DMS 273 (cell line): ENCODE results near the gene SLBP.

Source experiments
- DNase-seq: peaks from one replicate; lab custom pipeline; 2025; ENCODE audit not compliant: unreplicated experiment; lab: John Stamatoyannopoulos, UW

Gene SLBP

DNA sequence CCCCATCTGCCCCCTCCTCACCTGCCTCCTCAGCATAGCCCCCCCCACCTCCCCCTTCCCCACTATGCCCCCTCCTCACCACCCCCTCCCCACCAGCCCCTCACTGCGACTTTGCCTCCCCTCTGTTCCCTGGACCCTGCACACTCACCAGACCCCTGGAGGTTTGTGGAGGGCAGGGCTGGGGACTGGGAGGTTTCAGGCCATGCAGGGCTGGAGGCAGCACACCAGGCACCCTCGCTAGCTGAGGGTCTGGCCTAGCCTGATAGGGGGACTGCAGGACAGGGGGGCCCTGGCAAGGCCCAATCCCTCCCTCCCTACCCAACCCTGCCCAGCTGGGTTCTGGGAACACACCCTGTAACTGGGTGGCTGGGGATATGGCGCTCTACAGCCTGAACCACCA, 37.3 kb upstream of the SLBP start:
- DNase-seq, result no peak

DNA sequence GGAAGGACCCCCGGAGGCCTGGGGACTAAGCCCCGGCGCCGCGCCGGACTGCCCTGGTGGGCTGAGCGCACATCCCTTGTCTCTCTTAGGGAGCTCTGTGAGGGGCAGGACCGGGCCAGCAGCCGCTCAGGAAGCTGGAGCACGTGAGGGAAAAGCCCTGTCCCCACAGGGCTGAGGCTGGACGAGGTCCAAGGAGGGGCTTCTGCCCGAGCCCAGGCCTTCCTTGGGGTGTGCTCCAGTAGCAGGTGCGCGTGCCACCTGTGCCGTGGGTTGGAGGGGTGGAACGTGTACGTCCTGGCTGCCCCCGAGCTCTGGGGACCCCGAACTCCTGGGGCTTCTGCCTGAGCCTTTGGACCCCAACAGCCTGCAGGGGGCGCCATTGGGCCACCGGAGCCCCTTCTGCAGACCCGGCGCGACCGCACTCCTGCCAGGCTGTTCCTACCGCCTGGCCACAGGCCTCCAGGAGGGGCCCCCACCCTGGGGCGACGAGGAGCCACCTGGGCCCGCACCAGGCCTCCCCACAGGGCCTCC, 36.4 kb upstream of the SLBP start:
- peak; percentile 91 for DNase-seq

GRCh38 chr4:1747603-1747967, 35.5 kb upstream of the SLBP start:
- DNase-seq, result no peak

- DNase-seq, result no peak
Observed at GRCh38 chr4:1746919-1747602, 34.9 kb upstream of the SLBP start.

GRCh38 chr4:1746265-1746691, 34.2 kb upstream of the SLBP start:
- DNase-seq, result peak; percentile 33

DNA sequence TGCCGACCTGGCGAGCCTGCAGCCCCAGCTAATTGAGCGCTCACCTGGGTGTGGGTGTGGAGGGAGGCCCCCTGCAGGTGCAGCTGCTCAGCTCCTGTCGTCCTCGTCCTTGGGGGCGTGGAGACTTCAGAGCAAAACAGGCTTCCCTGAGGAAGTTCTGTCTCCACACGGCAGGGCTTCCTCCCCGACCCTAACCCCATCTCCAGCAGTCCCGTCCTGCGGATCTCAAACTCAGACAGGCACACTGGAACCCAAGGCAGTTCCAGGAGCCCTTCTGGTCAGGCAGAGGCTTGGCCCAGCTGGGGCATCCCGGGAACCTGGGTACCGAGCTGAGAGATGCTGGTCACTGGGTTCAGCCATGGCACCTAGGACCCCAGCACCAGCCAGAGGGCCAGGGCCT, 33.6 kb upstream of the SLBP start:
- DNase-seq, result no peak

- DNase-seq, result no peak
Observed at GRCh38 chr4:1745165-1745564, 33.0 kb upstream of the SLBP start.

DNA sequence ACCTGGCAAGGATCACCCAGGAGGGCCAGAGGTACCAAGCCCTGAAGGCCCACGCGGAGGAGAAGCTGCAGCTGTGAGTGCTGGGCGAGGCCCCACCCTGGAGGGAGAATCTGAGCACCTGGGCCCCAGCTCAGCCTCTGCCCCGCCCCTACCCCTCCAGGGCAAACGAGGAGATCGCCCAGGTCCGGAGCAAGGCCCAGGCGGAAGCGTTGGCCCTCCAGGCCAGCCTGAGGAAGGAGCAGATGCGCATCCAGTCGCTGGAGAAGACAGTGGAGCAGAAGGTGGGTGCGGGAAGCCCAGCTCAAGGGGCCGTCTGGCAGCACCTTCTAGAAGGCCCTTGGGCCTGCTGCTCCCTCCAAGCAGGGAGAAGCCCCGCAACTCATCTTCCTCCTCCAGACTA, 32.4 kb upstream of the SLBP start:
- DNase-seq, result no peak

DNA sequence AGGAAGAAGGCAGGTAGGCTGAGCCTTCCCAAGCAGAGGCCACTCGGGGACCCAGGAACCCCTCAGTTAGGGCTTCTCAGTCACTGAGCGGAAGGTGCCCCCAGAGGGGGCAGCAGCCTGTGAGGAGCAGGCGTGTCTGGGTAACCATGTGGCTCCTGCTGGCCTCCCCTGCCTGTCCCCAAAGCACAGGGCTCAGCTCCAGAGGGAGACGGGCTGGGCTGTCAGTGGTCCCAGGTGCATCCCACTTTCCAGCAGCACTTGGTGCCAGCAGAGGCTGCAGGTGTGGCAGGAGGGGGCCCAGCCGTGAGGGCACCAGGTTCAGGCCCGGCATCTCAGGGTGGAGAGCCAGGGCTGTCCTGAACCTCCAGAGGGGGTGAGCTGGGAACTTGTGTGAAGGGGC, 31.9 kb upstream of the SLBP start:
- DNase-seq, result no peak

DNA sequence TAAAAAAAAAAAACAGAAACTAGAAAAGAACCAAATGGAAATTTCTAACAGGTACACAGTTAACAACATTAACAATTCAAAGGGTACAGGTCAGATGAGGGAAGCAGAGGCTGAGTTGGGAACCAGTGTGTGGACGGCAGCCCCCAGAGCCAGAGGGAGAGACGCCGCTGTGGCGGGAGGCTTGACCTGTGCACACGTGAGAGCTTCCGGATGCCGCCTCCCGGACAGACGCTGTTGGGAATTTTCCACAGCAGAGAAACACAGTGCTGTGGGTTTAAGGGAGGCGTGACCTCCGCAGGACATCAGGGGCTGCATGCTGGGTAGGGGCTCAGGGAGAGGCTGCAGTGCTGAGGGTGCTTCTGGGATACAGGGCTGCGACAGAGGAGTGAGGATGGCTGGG, 31.4 kb upstream of the SLBP start:
- DNase-seq, result no peak

DNA sequence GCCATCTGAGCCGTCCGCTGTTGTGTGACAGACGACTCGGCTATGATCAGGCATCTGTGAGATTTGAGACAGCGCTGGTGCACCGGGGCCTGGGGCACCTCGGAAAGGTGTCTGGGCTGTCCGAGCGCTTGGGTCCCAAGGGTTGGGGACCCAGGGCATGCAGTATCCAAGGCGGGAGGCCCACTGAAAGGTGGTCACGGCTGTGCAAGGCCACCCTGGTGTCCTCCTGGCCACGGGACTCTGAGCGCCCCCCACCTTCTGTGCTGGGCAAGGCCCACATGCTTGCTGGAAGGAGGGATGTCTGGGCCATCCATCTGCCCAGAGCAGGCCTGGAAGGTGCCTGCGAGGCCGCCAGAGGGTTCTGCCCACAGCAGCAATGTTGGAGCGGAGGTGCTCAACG, 29.1 kb upstream of the SLBP start:
- no peak for DNase-seq

DNA sequence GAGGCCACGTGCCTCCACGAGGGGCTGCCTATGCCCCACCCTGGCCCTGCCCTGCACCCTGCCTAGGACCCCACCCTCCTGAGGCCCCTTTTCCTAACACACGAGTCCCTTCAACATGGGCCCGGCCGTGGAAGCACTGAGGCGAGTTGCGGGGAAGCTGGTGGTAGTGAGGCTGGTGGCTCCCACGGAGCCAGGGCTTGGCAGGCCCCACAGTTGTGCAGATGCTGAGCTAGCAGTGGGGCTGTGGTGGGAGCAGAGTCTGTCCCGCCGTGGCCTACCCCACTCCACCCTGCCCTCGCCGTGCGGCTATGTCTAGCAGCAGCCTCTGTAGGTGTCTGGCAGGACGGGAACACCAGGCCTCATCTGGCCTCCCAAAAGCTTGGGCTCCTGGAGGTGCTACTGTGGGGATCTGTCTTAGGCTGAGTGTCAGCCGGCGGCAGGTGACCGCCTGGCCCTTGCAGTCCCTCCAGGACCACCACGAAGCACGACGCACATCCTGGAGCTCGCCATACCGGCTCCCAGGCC, 28.0 kb upstream of the SLBP start:
- DNase-seq, result no peak

GRCh38 chr4:1739358-1739757, 27.2 kb upstream of the SLBP start:
- no peak for DNase-seq

- no peak for DNase-seq
Observed at GRCh38 chr4:1738410-1738809, 26.3 kb upstream of the SLBP start.

DNA sequence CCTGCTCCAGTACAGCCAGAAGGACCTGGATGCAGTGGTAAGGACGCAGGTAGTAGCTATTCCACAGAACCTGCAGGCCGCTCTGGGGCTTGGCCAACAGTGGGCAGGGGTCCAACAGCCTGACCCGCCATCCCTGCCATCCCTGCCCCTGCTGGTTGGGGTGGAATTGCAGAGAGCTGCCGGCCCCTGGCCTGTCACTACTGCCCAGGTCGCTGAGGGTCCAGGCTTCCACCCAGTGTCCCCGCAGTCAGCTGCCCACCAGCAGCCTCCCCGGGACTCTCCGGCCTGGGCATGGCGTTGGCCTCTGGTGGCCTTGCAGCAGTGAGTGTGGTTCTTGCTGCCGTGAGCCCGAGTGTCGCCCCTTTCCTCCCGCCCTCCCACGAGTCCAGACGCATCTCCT, 25.5 kb upstream of the SLBP start:
- no peak for DNase-seq

- no peak for DNase-seq
Observed at GRCh38 chr4:1736812-1737211, 24.7 kb upstream of the SLBP start.

- DNase-seq, result no peak
Observed at GRCh38 chr4:1735215-1735614, 23.1 kb upstream of the SLBP start.

DNA sequence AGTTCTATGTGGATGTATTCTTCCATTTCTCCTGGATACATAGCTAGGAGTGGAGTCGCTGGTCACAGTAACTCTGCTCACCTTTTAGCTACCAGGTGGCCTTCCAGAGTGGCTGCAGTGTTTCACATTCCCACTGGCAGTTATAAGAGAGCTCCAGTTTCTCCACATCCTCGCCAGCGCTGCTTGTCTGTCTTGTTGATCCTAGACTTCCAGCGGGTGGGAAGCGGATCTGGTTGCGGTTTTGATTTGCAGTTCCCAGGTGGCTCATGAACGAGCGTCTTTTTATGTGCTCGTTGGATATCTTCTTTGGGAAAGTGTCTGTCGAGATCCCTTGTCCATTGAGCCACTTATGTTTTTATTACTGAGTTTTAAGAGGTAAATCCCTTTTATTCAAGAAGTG, 20.8 kb upstream of the SLBP start:
- no peak for DNase-seq

DNA sequence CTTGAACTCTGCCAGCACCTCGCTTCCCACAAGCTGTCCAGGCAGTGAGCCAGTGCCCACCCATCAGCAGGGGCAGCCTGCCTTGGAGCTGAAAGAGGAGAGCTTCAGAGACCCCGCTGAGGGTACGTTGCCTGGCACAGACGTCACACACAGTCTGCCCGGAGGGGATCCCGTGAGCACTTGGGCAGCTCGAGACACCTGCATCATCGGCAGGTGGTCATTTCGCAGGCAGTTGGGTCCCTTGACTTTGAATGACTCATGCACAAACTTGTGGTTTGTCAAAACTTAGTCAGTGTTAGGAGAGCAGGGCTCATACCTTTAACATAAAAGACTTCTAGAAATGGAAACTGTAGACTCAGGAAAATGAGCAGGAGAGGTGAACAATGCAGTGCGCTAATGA, 19.1 kb upstream of the SLBP start:
- DNase-seq, result no peak

DNA sequence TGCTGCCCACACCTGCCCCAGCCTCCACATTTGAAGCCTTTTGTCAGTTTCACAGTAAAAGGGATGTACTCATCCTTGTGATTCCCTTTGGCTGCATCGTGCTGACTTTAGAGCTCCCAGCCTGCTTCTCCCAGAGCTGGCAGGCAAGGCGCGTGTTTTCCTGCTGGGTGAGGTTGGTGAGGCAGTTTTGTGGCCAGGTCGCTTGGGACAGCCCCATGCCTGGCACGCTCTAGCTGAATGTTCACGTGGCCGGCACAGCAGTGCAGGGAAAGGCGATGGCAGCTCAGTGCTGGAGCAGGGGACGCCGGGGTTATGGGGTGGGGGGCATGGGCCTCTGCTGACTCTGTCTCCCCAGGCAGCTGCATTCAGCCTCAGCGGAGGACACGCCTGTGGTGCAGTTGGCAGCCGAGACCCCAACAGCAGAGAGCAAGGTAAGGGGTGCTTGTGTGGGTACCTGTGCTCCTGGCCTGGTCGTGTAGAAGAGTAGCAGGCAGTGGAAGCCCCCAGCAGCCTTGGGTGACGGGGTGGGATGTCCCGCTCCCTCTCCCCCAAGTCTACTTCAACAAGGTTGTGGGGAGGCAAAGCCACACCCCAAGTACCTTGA, 18.5 kb upstream of the SLBP start:
- no peak for DNase-seq

DNA sequence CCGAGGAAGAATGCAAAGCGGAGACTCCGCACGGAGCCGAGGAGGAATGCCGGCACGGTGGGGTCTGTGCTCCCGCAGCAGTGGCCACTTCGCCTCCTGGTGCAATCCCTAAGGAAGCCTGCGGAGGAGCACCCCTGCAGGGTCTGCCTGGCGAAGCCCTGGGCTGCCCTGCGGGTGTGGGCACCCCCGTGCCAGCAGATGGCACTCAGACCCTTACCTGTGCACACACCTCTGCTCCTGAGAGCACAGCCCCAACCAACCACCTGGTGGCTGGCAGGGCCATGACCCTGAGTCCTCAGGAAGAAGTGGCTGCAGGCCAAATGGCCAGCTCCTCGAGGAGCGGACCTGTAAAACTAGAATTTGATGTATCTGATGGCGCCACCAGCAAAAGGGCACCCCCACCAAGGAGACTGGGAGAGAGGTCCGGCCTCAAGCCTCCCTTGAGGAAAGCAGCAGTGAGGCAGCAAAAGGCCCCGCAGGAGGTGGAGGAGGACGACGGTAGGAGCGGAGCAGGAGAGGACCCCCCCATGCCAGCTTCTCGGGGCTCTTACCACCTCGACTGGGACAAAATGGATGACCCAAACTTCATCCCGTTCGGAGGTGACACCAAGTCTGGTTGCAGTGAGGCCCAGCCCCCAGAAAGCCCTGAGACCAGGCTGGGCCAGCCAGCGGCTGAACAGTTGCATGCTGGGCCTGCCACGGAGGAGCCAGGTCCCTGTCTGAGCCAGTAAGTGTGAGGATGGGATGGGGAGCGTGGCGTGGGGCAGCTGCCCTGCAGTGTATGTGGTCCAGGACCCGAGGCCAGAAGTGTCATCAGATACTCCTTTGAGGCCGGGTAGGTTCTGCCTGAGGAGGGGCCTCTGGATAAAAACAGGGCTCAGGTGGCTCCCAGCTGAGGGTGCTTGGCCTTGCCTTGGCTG, 16.2 kb upstream of the SLBP start:
- no peak for DNase-seq
